HepG2 (cell line): Measurements from ENCODE around the gene NELL1.

Experiments used
- BRCA1 ChIP-seq: sonication (generic); formaldehyde crosslinking; IDR thresholded peaks from 2 replicates; pipeline ENCODE4 v1.4.0; 2020; ENCODE audit warnings: missing genetic modification reagents
- CHD4 ChIP-seq: fragments of 200-600 bp; sonication (generic); IDR thresholded peaks from 2 replicates; pipeline ENCODE4 v1.7.0; 2017; ENCODE audit warnings: mild to moderate bottlenecking, low read length, borderline replicate concordance
- IKZF4 ChIP-seq: sonication (generic); formaldehyde crosslinking; IDR thresholded peaks from 2 replicates; pipeline ENCODE4 v1.5.1; 2020; ENCODE audit warnings: borderline replicate concordance, mild to moderate bottlenecking, low read depth, missing genetic modification reagents; ENCODE audit errors: not compliant biosample characterization
- TAF15 ChIP-seq: fragments of 200-400 bp; formaldehyde crosslinking; IDR thresholded peaks from one replicate; pipeline ENCODE4 v1.6.1; 2018; ENCODE audit warnings: mild to moderate bottlenecking, low read depth, low read length; ENCODE audit not compliant: poor library complexity, severe bottlenecking
- TARDBP ChIP-seq: sonication (generic); formaldehyde crosslinking; IDR thresholded peaks from 2 replicates; pipeline ENCODE4 v1.8.0; 2022; ENCODE audit warnings: mild to moderate bottlenecking, missing genetic modification reagents
- ZNF280D ChIP-seq: sonication (generic); formaldehyde crosslinking; IDR thresholded peaks from 2 replicates; pipeline ENCODE4 v1.5.1; 2020; ENCODE audit warnings: mild to moderate bottlenecking, missing genetic modification reagents
- ZNF639 ChIP-seq: conservative IDR thresholded peaks from 2 replicates; pipeline ENCODE4 v1.6.1; 2018; ENCODE audit warnings: missing genetic modification reagents
- ZNF652 ChIP-seq: IDR thresholded peaks from 2 replicates; pipeline ENCODE4 v1.6.1; 2016; ENCODE audit warnings: low read depth, borderline replicate concordance

GRCh38 chr11:20840341-20840740 is 171.0 kb downstream of the NELL1 start:
- no peak for TF ChIP-seq ZNF639 (CRISPR knock-in tag)
- no peak for TF ChIP-seq TARDBP
- no peak for TF ChIP-seq IKZF4 (CRISPR knock-in tag)
- TF ChIP-seq CHD4, result no peak
- no peak for TF ChIP-seq TAF15
- no peak for TF ChIP-seq ZNF280D (CRISPR knock-in tag)
- no peak for TF ChIP-seq BRCA1
- no peak for TF ChIP-seq ZNF652 (CRISPR knock-in tag)
